ENCODE results near the gene CAMK2B. TPM values are rescaled to one million over a fixed set of nuclear protein-coding genes. Genes with fewer than 3 reads are reported as not detected.
"Not testable (repeated sequence)": the region's sequence is repeated elsewhere in the genome, so short reads cannot be mapped to it uniquely, and the experiment has no call there.

CAMK2B gene
- polyA plus RNA-seq, 3 donors, result 0.13 TPM; not detected in 2

GRCh38 chr7:44172352-44172751 lies 153.0 kb downstream of the CAMK2B start:
- no peaks in the 10 kb centered on the region for H3K79me2 ChIP-seq (ENCODE audit: insufficient read depth, low read length)
- H4K20me1 ChIP-seq (ENCODE audit: insufficient read depth, low read length), result no peaks in the 10 kb centered on the region
- no peak overlapping the region for H3K4me3 ChIP-seq (replicated peaks in 1 of 3; ENCODE audit: low read depth in 2 of 3, low read length in 3 of 3)
- H3K9ac ChIP-seq (ENCODE audit: insufficient read depth, low read length, poor library complexity, severe bottlenecking), result no peak overlapping the region
- DNase-seq, result no peak
- H3K4me2 ChIP-seq (replicated peaks; ENCODE audit: extremely low read depth, low read length, poor library complexity, severe bottlenecking), result no peak overlapping the region
- Mint-ChIP-seq H3K4me3 (no peak overlapping the region), H3K36me3 (no peaks in the 10 kb centered on the region), H3K27ac (no peak overlapping the region), H3K9me3 (peaks cover 5 to 13% (median 10%) of the 10 kb centered on the region in 7 donors), H3K4me1 (peaks cover 3% of the 10 kb centered on the region), H3K27me3 (ENCODE audit: low read depth in 3 of 3) (peaks cover 0 to 6% (median 0%) of the 10 kb centered on the region in 3 donors)
- peaks cover 0 to 12% of the 10 kb centered on the region in 2 donors for H3K9me3 ChIP-seq (replicated peaks in 1 of 2; ENCODE audit: control insufficient read depth in 1 of 2, insufficient read depth in 1 of 2, low read length in 2 of 2)
- H3K27me3 ChIP-seq (ENCODE audit: control insufficient read depth in 2 of 2, insufficient read depth in 2 of 2, low read length in 2 of 2), result no peaks in the 10 kb centered on the region
- intact Hi-C loops (cut with micrococcal nuclease), result no loop called here
- TF ChIP-seq, protein P1, sequence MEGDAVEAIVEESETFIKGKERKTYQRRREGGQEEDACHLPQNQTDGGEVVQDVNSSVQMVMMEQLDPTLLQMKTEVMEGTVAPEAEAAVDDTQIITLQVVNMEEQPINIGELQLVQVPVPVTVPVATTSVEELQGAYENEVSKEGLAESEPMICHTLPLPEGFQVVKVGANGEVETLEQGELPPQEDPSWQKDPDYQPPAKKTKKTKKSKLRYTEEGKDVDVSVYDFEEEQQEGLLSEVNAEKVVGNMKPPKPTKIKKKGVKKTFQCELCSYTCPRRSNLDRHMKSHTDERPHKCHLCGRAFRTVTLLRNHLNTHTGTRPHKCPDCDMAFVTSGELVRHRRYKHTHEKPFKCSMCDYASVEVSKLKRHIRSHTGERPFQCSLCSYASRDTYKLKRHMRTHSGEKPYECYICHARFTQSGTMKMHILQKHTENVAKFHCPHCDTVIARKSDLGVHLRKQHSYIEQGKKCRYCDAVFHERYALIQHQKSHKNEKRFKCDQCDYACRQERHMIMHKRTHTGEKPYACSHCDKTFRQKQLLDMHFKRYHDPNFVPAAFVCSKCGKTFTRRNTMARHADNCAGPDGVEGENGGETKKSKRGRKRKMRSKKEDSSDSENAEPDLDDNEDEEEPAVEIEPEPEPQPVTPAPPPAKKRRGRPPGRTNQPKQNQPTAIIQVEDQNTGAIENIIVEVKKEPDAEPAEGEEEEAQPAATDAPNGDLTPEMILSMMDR (IDR thresholded peaks at IDR 0.05), result no peak
- no peak overlapping the region for H2AFZ ChIP-seq (ENCODE audit: insufficient read depth, low read depth, low read length, poor library complexity, severe bottlenecking)
- H3K36me3 ChIP-seq (replicated peaks in 1 of 2; ENCODE audit: control insufficient read depth in 1 of 2, insufficient read depth in 2 of 2, low read length in 2 of 2), result no peaks in the 10 kb centered on the region
- no peak overlapping the region for H3K27ac ChIP-seq (ENCODE audit: low read depth in 1 of 2, low read length in 2 of 2)
- H3K4me1 ChIP-seq (ENCODE audit: control insufficient read depth in 1 of 2, insufficient read depth in 2 of 2, low read length in 2 of 2), result no peaks in the 10 kb centered on the region

GRCh38 chr7:44171901-44172300 lies 153.5 kb downstream of the CAMK2B start:
- H3K9me3 ChIP-seq (replicated peaks in 1 of 2; ENCODE audit: control insufficient read depth in 1 of 2, insufficient read depth in 1 of 2, low read length in 2 of 2), result peaks cover 0 to 12% of the 10 kb centered on the region in 2 donors
- H3K9me3 Mint-ChIP-seq, result peaks cover 5 to 13% (median 10%) of the 10 kb centered on the region in 7 donors
- H3K27ac Mint-ChIP-seq; DNase-seq; H3K4me3 Mint-ChIP-seq; H3K36me3 Mint-ChIP-seq; H3K9ac ChIP-seq (ENCODE audit: insufficient read depth, low read length, poor library complexity, severe bottlenecking); H3K79me2 ChIP-seq (ENCODE audit: insufficient read depth, low read length); H3K4me2 ChIP-seq (replicated peaks; ENCODE audit: extremely low read depth, low read length, poor library complexity, severe bottlenecking); H3K4me3 ChIP-seq (replicated peaks in 1 of 3; ENCODE audit: low read depth in 2 of 3, low read length in 3 of 3); H3K27me3 ChIP-seq (ENCODE audit: control insufficient read depth in 2 of 2, insufficient read depth in 2 of 2, low read length in 2 of 2); H2AFZ ChIP-seq (ENCODE audit: insufficient read depth, low read depth, low read length, poor library complexity, severe bottlenecking); H3K4me1 Mint-ChIP-seq; H3K4me1 ChIP-seq (ENCODE audit: control insufficient read depth in 1 of 2, insufficient read depth in 2 of 2, low read length in 2 of 2); H3K27ac ChIP-seq (ENCODE audit: low read depth in 1 of 2, low read length in 2 of 2); H4K20me1 ChIP-seq (ENCODE audit: insufficient read depth, low read length); H3K36me3 ChIP-seq (replicated peaks in 1 of 2; ENCODE audit: control insufficient read depth in 1 of 2, insufficient read depth in 2 of 2, low read length in 2 of 2); intact Hi-C loops (cut with micrococcal nuclease); H3K27me3 Mint-ChIP-seq (ENCODE audit: low read depth in 3 of 3): not testable (repeated sequence)
- WGBS (ENCODE audit: insufficient coverage), result 86% methylated on average over 3 of the region's 9 CpGs

All from CD14-positive monocyte (primary cell).